Vagina (tissue), 2 donors: ENCODE results near the gene SMIM10. TPM values are rescaled to one million over a fixed set of nuclear protein-coding genes. Genes with fewer than 3 reads are reported as not detected.
"Not testable (repeated sequence)": the region's sequence is repeated elsewhere in the genome, so short reads cannot be mapped to it uniquely, and the experiment has no call there.

Experiments
- DNase-seq, 2 donors: peaks; one replicate each; pipeline ENCODE4 v3.0.0-alpha.2; 2017; ENCODE audit errors: extremely low spot score in 2 of 2
- H3K27ac ChIP-seq: fragments of 200-600 bp; sonication (generic); one replicate; pipeline ENCODE4 v1.5.1; 2019
- H3K27me3 ChIP-seq: fragments of 200-600 bp; sonication (generic); one replicate; pipeline ENCODE4 v1.5.1; 2019
- H3K36me3 ChIP-seq, 2 donors: fragments of 200-600 bp; sonication (generic); one replicate each; pipeline ENCODE4 v1.5.1; 2017 to 2019
- H3K4me1 ChIP-seq: fragments of 200-600 bp; sonication (generic); one replicate; pipeline ENCODE4 v1.5.1; 2019
- H3K4me3 ChIP-seq, 2 donors: fragments of 200-600 bp; sonication (generic); 1 replicate in 1 of 2; 2 replicates in 1 of 2; pipeline ENCODE4 v1.5.1; 2016 to 2019
- H3K9me3 ChIP-seq: fragments of 200-600 bp; sonication (generic); one replicate; pipeline ENCODE4 v1.5.1; 2019
- POLR2A ChIP-seq, 2 donors: fragments of 450-650 bp; IDR thresholded peaks; one replicate each; pipeline ENCODE4 v1.6.1; 2017; ENCODE audit warnings: antibody characterized with exemption in 2 of 2, mild to moderate bottlenecking in 2 of 2, moderate library complexity in 2 of 2
- POLR2AphosphoS5 ChIP-seq, 2 donors: sonication (generic); formaldehyde crosslinking; IDR thresholded peaks; one replicate each; pipeline ENCODE4 v1.9.0; 2017; ENCODE audit warnings: antibody characterized with exemption in 2 of 2, mild to moderate bottlenecking in 2 of 2, low read depth in 1 of 2; ENCODE audit not compliant: insufficient read depth in 1 of 2
- intact Hi-C: fragments of 100-400 bp; cut with DNase I; formaldehyde crosslinking; loops from one replicate; pipeline ENCODE4 v1.15.1; 2023
- total RNA-seq: library from RNA; depleted of rRNA; stranded (reverse); fragments of >200 nt; gene quantifications from one replicate; pipeline ENCODE4 v1.2.3, GENCODE V29; 2016
- TF ChIP-seq, protein P1 (sequence below), 3 experiments: fragments of 450-650 bp in 2 of 3; fragments of 200-600 bp in 1 of 3; sonication (generic) in 1 of 3; IDR thresholded peaks; one replicate each; pipeline ENCODE4 v1.5.1; 2017 to 2019; ENCODE audit warnings: antibody characterized with exemption in 3 of 3, mild to moderate bottlenecking in 2 of 3, moderate library complexity in 2 of 3

Gene SMIM10
- total RNA-seq, 1 donor from 2014 or later, result 13.8 TPM

DNA sequence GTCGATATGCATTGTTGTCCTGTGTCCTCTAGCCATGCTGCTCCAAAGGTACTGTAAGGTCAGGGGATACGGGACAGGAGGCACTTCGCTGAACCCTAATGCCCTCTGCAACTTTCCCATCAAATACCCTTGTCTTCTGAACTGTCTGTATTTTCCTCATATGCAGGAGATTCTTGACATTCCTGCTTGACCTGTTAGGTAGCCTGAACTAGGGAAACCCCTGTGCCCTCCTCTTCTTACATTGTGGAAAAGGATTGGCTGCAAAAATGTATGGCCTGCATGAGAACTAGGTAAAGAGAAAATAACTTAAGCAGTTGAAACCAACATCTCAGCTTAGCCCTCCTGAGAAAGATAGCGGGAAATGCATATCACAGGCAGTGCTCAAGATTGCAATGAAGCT, 20.1 kb downstream of the SMIM10 start:
- intact Hi-C loops, result no loop called here
- H3K4me1 ChIP-seq, result no peaks in the 10 kb centered on the region
- no peak for TF ChIP-seq POLR2A (IDR thresholded peaks at IDR 0.05)
- no peak for TF ChIP-seq POLR2AphosphoS5 (IDR thresholded peaks at IDR 0.05; ENCODE audit: insufficient read depth in 1 of 2, low read depth in 1 of 2)
- TF ChIP-seq, protein P1, sequence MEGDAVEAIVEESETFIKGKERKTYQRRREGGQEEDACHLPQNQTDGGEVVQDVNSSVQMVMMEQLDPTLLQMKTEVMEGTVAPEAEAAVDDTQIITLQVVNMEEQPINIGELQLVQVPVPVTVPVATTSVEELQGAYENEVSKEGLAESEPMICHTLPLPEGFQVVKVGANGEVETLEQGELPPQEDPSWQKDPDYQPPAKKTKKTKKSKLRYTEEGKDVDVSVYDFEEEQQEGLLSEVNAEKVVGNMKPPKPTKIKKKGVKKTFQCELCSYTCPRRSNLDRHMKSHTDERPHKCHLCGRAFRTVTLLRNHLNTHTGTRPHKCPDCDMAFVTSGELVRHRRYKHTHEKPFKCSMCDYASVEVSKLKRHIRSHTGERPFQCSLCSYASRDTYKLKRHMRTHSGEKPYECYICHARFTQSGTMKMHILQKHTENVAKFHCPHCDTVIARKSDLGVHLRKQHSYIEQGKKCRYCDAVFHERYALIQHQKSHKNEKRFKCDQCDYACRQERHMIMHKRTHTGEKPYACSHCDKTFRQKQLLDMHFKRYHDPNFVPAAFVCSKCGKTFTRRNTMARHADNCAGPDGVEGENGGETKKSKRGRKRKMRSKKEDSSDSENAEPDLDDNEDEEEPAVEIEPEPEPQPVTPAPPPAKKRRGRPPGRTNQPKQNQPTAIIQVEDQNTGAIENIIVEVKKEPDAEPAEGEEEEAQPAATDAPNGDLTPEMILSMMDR (IDR thresholded peaks at IDR 0.05), result no peak
- no peaks in the 10 kb centered on the region for H3K27me3 ChIP-seq
- no peaks in the 10 kb centered on the region for H3K9me3 ChIP-seq
- no peak overlapping the region for H3K27ac ChIP-seq
- no peak overlapping the region for H3K4me3 ChIP-seq
- no peak for DNase-seq
- no peaks in the 10 kb centered on the region for H3K36me3 ChIP-seq

DNA sequence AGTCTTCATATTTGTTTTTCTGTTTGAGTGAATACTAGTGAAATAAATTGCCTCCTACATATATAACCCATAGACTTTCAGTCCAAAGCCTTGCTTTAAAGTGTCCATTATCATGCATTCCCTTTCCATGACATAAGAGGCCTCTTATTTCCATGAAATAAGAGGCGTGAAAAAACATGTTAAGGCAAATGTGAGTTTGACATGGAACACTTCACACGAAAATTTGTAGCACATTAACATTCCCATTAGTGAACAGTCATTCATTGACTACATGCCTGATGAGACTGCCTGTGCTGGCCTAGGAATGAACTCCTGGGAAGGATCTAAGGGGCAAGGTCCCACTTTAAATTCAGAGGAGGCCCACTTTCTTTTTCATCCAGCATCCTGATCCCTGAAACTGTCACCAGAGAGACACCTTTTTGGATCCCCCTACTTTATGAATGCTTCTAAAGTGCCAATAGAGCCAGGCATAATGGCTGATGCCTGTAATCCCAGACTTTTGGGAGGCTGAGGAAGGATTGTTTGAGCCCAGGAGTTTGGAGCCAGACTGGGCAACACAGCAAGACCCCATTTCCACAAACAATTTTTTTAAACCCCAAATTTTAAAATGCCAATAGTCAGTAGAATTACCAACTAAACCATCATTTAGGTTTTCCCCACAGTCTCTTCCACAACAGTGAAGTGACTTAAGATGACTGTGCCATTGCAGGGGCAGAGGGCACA, 24.9 kb downstream of the SMIM10 start:
- TF ChIP-seq, protein P1 (IDR thresholded peaks at IDR 0.05), result no peak
- TF ChIP-seq POLR2AphosphoS5 (IDR thresholded peaks at IDR 0.05; ENCODE audit: insufficient read depth in 1 of 2, low read depth in 1 of 2) (no peak), POLR2A (IDR thresholded peaks at IDR 0.05) (no peak)
- no peak for DNase-seq
- Histone ChIP-seq H3K4me3 (no peak overlapping the region), H3K4me1 (peaks cover 5% of the 10 kb centered on the region), H3K27ac (no peak overlapping the region), H3K9me3 (no peaks in the 10 kb centered on the region), H3K27me3 (no peaks in the 10 kb centered on the region), H3K36me3 (no peaks in the 10 kb centered on the region)
- intact Hi-C loops, result no loop called here

GRCh38 chrX:135019890-135020289, 29.1 kb downstream of the SMIM10 start:
- DNase-seq, H3K4me3 ChIP-seq, H3K27me3 ChIP-seq, H3K27ac ChIP-seq, H3K36me3 ChIP-seq, H3K9me3 ChIP-seq, intact Hi-C loops: not testable (repeated sequence)
- peaks cover 13% of the 10 kb centered on the region for H3K4me1 ChIP-seq

DNA sequence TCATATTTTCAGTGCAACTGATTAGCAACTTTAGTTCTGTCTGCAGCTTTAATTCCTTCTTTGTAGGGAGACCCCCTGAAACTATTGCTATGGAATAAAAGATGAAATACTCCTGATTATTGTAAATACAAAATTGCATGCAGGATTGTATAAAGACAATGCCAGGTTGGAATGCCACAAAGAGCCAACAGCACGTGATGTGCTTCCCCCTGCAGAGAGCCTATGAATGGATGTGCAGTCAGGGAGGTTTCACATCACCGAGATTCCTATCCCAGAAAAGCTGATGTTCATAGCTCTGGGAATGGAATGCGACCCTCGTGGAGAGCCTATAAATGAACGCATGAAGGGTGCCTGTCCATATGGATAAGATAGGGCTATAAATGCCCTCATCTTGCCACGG, 33.0 kb downstream of the SMIM10 start:
- intact Hi-C loops, H3K36me3 ChIP-seq, H3K27me3 ChIP-seq, H3K9me3 ChIP-seq, H3K4me3 ChIP-seq, H3K27ac ChIP-seq, DNase-seq: not testable (repeated sequence)
- peaks cover 13% of the 10 kb centered on the region for H3K4me1 ChIP-seq

GRCh38 chrX:135024526-135024925, 33.7 kb downstream of the SMIM10 start:
- no peak for DNase-seq
- intact Hi-C loops, result no loop called here
- peaks cover 13% of the 10 kb centered on the region for H3K4me1 ChIP-seq
- H3K4me3 ChIP-seq, result no peak overlapping the region
- no peaks in the 10 kb centered on the region for H3K36me3 ChIP-seq
- no peaks in the 10 kb centered on the region for H3K27me3 ChIP-seq
- TF ChIP-seq POLR2A (IDR thresholded peaks at IDR 0.05) (no peak), POLR2AphosphoS5 (IDR thresholded peaks at IDR 0.05; ENCODE audit: insufficient read depth in 1 of 2, low read depth in 1 of 2) (no peak)
- TF ChIP-seq, protein P1 (IDR thresholded peaks at IDR 0.05), result no peak
- no peak overlapping the region for H3K27ac ChIP-seq
- H3K9me3 ChIP-seq, result no peaks in the 10 kb centered on the region

DNA sequence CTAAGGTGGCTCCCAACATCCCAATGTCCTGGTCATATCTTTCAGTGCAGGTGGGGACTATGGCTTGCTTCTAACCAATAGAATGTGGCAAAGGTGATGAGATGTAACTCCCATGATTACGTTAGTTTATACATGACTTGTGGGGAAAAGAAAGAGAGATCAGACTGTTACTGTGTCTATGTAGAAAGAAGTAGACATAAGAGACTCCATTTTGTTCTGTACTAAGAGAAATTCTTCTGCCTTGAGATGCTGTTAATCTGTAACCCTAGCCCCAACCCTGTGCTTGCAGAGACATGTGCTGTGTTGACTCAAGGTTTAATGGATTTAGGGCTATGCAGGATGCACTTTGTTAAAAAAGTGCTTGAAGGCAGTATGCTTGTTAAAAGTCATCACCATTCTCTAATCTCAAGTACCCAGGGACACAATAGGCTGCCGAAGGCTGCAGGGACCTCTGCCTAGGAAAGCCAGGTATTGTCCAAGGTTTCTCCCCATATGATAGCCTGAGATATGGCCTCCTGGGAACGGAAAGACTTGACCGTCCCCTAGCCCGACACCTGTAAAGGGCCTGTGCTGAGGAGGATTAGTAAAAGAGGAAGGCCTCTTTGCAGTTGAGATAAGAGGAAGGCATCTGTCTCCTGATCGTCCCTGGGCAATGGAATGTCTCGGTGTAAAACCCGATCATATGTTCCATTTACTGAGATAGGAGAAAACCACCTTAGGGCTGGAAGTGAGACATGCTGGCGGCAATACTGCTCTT, 39.6 kb downstream of the SMIM10 start:
- H3K36me3 ChIP-seq, H3K27ac ChIP-seq, H3K9me3 ChIP-seq, intact Hi-C loops, H3K4me3 ChIP-seq, H3K27me3 ChIP-seq, DNase-seq: not testable (repeated sequence)
- peaks cover 15% of the 10 kb centered on the region for H3K4me1 ChIP-seq

DNA sequence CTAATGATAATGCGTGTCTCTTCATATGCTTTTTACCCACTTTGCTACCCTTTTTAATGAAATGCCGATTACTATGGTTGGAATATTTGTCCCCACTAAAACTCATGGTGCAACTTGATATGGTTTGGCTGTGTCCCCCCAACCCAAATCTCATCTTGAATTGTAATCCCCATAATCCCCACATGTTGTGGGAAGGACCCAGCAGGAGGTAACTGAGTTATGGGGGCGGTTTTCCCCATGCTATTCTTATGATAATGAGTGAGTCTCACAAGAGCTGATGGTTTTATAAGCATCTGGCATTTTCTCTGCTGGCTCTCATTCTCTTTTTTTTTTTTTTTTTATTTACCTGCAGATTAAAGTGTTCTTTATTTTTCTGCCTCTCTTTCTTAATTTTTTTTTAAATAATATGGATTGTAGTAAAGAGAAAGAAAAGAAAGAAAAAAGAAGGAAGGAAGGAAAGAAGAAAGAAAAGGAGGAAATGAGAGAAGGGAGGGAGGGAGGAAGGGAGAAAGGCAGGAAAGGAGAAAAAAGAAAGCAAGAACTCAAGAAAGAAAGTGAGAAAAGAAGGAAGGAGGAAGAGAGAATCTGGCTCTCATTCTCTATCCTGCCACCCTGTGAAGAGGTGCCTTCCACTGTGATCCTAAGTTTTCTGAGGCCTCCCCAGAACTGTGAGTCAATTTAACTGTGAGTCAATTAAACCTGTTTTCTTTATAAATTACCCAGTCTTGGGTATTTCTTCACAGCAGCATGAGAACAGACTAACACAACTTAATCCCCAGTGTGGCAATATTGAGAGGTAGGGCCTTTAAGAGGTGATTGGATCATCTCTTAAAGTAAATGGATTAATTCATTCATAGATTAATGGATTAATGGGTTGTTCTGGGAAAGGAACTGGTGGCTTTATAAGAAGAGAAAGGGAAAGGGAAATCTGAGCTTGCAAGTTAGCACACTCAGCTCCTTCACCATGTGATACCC, 50.6 kb downstream of the SMIM10 start:
- H3K27me3 ChIP-seq, H3K4me3 ChIP-seq, intact Hi-C loops, H3K9me3 ChIP-seq, H3K4me1 ChIP-seq, DNase-seq, H3K36me3 ChIP-seq, H3K27ac ChIP-seq: not testable (repeated sequence)
